ENCODE data around the gene YTHDC1. TPM values are rescaled to one million over a fixed set of nuclear protein-coding genes. Genes with fewer than 3 reads are reported as not detected.
A peak's percentile ranks its signal among the peaks of the same experiment; 100 is the strongest.
"Not testable (repeated sequence)": the region's sequence is repeated elsewhere in the genome, so short reads cannot be mapped to it uniquely, and the experiment has no call there.

YTHDC1 gene
- 10 to 100 TPM; 62.3 to 92.7 (median 77.1) TPM for total RNA-seq

GRCh38 chr4:68349649-68350360 is at the start of gene YTHDC1:
YTHDC1 (minus strand) TSS chr4:68350090; CDS start chr4:68349753, 337 bp downstream.
- peak; percentile 91 to 99 (median 98) for ATAC-seq (replicated peaks in 6 of 8)
- Histone ChIP-seq H3K4me1 (replicated peaks in 1 of 2) (peaks cover 2 to 15% of the 10 kb centered on the region in 2 donors), H3K27ac (peak within 1 kb of the TSS; percentile 97 to 99), H3K4me3 (peak within 1 kb of the TSS; percentile 90 to 98 (median 96))
- in situ Hi-C loops (cut with MboI; ENCODE audit: low pct_unique_long_range_greater_than_20kb in 2 of 9, low sequenced_read_pairs in 9 of 9, unreplicated experiment in 9 of 9) = no loop called here
- WGBS, 10 experiments = 0 to 6% (median 0%) methylated on average over 1 to 13 of the region's 67 CpGs; no CpG with 5 or more reads in 3 of the 10 experiments

GRCh38 chr4:68399306-68399705 is 49.4 kb upstream of the YTHDC1 start:
- Histone ChIP-seq H3K4me3 (no peak overlapping the region), H3K4me1 (replicated peaks in 1 of 2) (no peaks in the 10 kb centered on the region), H3K27ac (no peak overlapping the region)
- ATAC-seq (replicated peaks in 6 of 8) = no peak
- in situ Hi-C loops (cut with MboI; ENCODE audit: low pct_unique_long_range_greater_than_20kb in 2 of 9, low sequenced_read_pairs in 9 of 9, unreplicated experiment in 9 of 9) = loop anchor here in 1 of 9 experiments (25.0 kb wide), 1 partner anchor 137 kb away; no protein-coding TSS in a partner anchor
- WGBS, 10 experiments = 0 to 100% (median 80%) methylated on average over 1 to 2 of the region's 4 CpGs; no CpG with 5 or more reads in 1 of the 10 experiments

- no peaks in the 10 kb centered on the region for H3K4me1 ChIP-seq (replicated peaks in 1 of 2)
- peak in 2 of 8 experiments; percentile 20 to 31 for ATAC-seq (replicated peaks in 6 of 8)
- WGBS, 10 experiments = 0 to 100% (median 83%) methylated on average over 1 of the region's 1 CpG; no CpG with 5 or more reads in 4 of the 10 experiments
- no peak overlapping the region for H3K27ac ChIP-seq
- no peak overlapping the region for H3K4me3 ChIP-seq
- in situ Hi-C loops (cut with MboI; ENCODE audit: low pct_unique_long_range_greater_than_20kb in 2 of 9, low sequenced_read_pairs in 9 of 9, unreplicated experiment in 9 of 9) = loop anchor here in 1 of 9 experiments (25.0 kb wide), 1 partner anchor 134 kb away; no protein-coding TSS in a partner anchor
Measured at GRCh38 chr4:68396756-68397155, 46.9 kb upstream of the YTHDC1 start.

GRCh38 chr4:68391436-68391835 is 41.5 kb upstream of the YTHDC1 start:
- Histone ChIP-seq H3K27ac (no peak overlapping the region), H3K4me3 (no peak overlapping the region), H3K4me1 (replicated peaks in 1 of 2) (peaks cover 0 to 13% of the 10 kb centered on the region in 2 donors)
- in situ Hi-C loops (cut with MboI; ENCODE audit: low pct_unique_long_range_greater_than_20kb in 2 of 9, low sequenced_read_pairs in 9 of 9, unreplicated experiment in 9 of 9) = loop anchor here in 1 of 9 experiments (25.0 kb wide), 1 partner anchor 129 kb away; no protein-coding TSS in a partner anchor
- WGBS, 10 experiments = 33 to 88% (median 57%) methylated on average over 1 to 3 of the region's 3 CpGs; no CpG with 5 or more reads in 2 of the 10 experiments
- ATAC-seq (replicated peaks in 6 of 8) = no peak

GRCh38 chr4:68390205-68390935 is 40.5 kb upstream of the YTHDC1 start:
- WGBS, 10 experiments = 0 to 80% (median 33%) methylated on average over 1 of the region's 1 CpG; no CpG with 5 or more reads in 1 of the 10 experiments
- no peak overlapping the region for H3K4me3 ChIP-seq
- ATAC-seq (replicated peaks in 6 of 8) = peak in 3 of 8 experiments; percentile 18 to 38 (median 24)
- H3K27ac ChIP-seq = no peak overlapping the region
- in situ Hi-C loops (cut with MboI; ENCODE audit: low pct_unique_long_range_greater_than_20kb in 2 of 9, low sequenced_read_pairs in 9 of 9, unreplicated experiment in 9 of 9) = loop anchor here in 1 of 9 experiments (25.0 kb wide), 1 partner anchor 128 kb away; no protein-coding TSS in a partner anchor
- H3K4me1 ChIP-seq (replicated peaks in 1 of 2) = peaks cover 0 to 13% of the 10 kb centered on the region in 2 donors

- H3K27ac ChIP-seq; H3K4me3 ChIP-seq; ATAC-seq (replicated peaks in 6 of 8): not testable (repeated sequence)
- peaks cover 0 to 13% of the 10 kb centered on the region in 2 donors for H3K4me1 ChIP-seq (replicated peaks in 1 of 2)
- 10 to 100% (median 83%) methylated on average over 1 to 3 of the region's 6 CpGs; no CpG with 5 or more reads in 3 of the 10 experiments for WGBS, 10 experiments
- in situ Hi-C loops (cut with MboI; ENCODE audit: low pct_unique_long_range_greater_than_20kb in 2 of 9, low sequenced_read_pairs in 9 of 9, unreplicated experiment in 9 of 9) = loop anchor here in 1 of 9 experiments (25.0 kb wide), 1 partner anchor 127 kb away; no protein-coding TSS in a partner anchor
Measured at GRCh38 chr4:68389386-68389913, 39.6 kb upstream of the YTHDC1 start.

- Histone ChIP-seq H3K4me3 (no peak overlapping the region), H3K4me1 (replicated peaks in 1 of 2) (peaks cover 0 to 13% of the 10 kb centered on the region in 2 donors), H3K27ac (no peak overlapping the region)
- ATAC-seq (replicated peaks in 6 of 8) = no peak
- in situ Hi-C loops (cut with MboI; ENCODE audit: low pct_unique_long_range_greater_than_20kb in 2 of 9, low sequenced_read_pairs in 9 of 9, unreplicated experiment in 9 of 9) = loop anchor here in 1 of 9 experiments (25.0 kb wide), 1 partner anchor 126 kb away; no protein-coding TSS in a partner anchor
- WGBS, 10 experiments = 41 to 79% (median 68%) methylated on average over 2 to 4 of the region's 4 CpGs; no CpG with 5 or more reads in 1 of the 10 experiments
Measured at GRCh38 chr4:68388347-68388865, 38.5 kb upstream of the YTHDC1 start.

- no peak for ATAC-seq (replicated peaks in 6 of 8)
- peaks cover 0 to 10% of the 10 kb centered on the region in 2 donors for H3K4me1 ChIP-seq (replicated peaks in 1 of 2)
- 10 to 100% (median 86%) methylated on average over 1 to 2 of the region's 2 CpGs; no CpG with 5 or more reads in 3 of the 10 experiments for WGBS, 10 experiments
- no peak overlapping the region for H3K27ac ChIP-seq
- H3K4me3 ChIP-seq = no peak overlapping the region
- in situ Hi-C loops (cut with MboI; ENCODE audit: low pct_unique_long_range_greater_than_20kb in 2 of 9, low sequenced_read_pairs in 9 of 9, unreplicated experiment in 9 of 9) = loop anchor here in 1 of 9 experiments (25.0 kb wide), 1 partner anchor 123 kb away; no protein-coding TSS in a partner anchor
Measured at GRCh38 chr4:68385267-68385666, 35.4 kb upstream of the YTHDC1 start.

- no peak overlapping the region for H3K27ac ChIP-seq
- H3K4me1 ChIP-seq (replicated peaks in 1 of 2) = no peaks in the 10 kb centered on the region
- in situ Hi-C loops (cut with MboI; ENCODE audit: low pct_unique_long_range_greater_than_20kb in 2 of 9, low sequenced_read_pairs in 9 of 9, unreplicated experiment in 9 of 9) = loop anchor here in 1 of 9 experiments (25.0 kb wide), 1 partner anchor 121 kb away; no protein-coding TSS in a partner anchor
- H3K4me3 ChIP-seq = no peak overlapping the region
- no peak for ATAC-seq (replicated peaks in 6 of 8)
- 0 to 73% (median 14%) methylated on average over 1 to 3 of the region's 3 CpGs; no CpG with 5 or more reads in 2 of the 10 experiments for WGBS, 10 experiments
Measured at GRCh38 chr4:68383115-68383514, 33.2 kb upstream of the YTHDC1 start.

- Histone ChIP-seq H3K27ac (no peak overlapping the region), H3K4me1 (replicated peaks in 1 of 2) (peaks cover 0 to under 1% of the 10 kb centered on the region in 2 donors), H3K4me3 (no peak overlapping the region)
- in situ Hi-C loops (cut with MboI; ENCODE audit: low pct_unique_long_range_greater_than_20kb in 2 of 9, low sequenced_read_pairs in 9 of 9, unreplicated experiment in 9 of 9) = loop anchor here in 2 of 9 experiments (10.0 to 25.0 kb wide), 2 partner anchors 103 to 116 kb away; no protein-coding TSS in a partner anchor
- WGBS, 10 experiments = 61 to 93% (median 80%) methylated on average over 2 to 5 of the region's 5 CpGs; no CpG with 5 or more reads in 2 of the 10 experiments
- ATAC-seq (replicated peaks in 6 of 8) = no peak
Measured at GRCh38 chr4:68378226-68378625, 28.3 kb upstream of the YTHDC1 start.

GRCh38 chr4:68375667-68376559 is 26.0 kb upstream of the YTHDC1 start:
- H3K27ac ChIP-seq = no peak overlapping the region
- ATAC-seq (replicated peaks in 6 of 8) = peak; percentile 50 to 80 (median 63)
- in situ Hi-C loops (cut with MboI; ENCODE audit: low pct_unique_long_range_greater_than_20kb in 2 of 9, low sequenced_read_pairs in 9 of 9, unreplicated experiment in 9 of 9) = loop anchor here in 2 of 9 experiments (10.0 to 25.0 kb wide), 2 partner anchors 101 to 114 kb away; no protein-coding TSS in a partner anchor
- H3K4me3 ChIP-seq = no peak overlapping the region
- WGBS, 10 experiments = 0 to 31% (median 19%) methylated on average over 2 to 15 of the region's 19 CpGs
- peaks cover 3 to 6% of the 10 kb centered on the region in 2 donors for H3K4me1 ChIP-seq (replicated peaks in 1 of 2)
